HepG2 (cell line): ENCODE measurements around the gene ADRA1B. TPM values are rescaled to one million over a fixed set of nuclear protein-coding genes. Genes with fewer than 3 reads are reported as not detected.

ENCODE experiments used
- ATAC-seq: fragments of 200-7000 bp; cut with Tn5 transposase; 3 replicates; pipeline ENCODE4 v1.9.1; 2020; ENCODE audit warnings: mild to moderate bottlenecking, moderate library complexity
- BruUV-seq: library from RNA; stranded (reverse); fragments of 400-500 nt; replicated peaks from 2 replicates; lab custom pipeline; 2021; lab: Mats Ljungman, UMichigan
- CTCF ChIA-PET: fragments of 300-600 bp; formaldehyde crosslinking; extraction: SDS; loops from one replicate; lab custom pipeline; 2021; ENCODE audit warnings: low total read pairs, inconsistent platforms, low intra/inter-chr PET ratio; lab: Yijun Ruan, JAX
- POLR2A ChIA-PET: fragments of 350-600 bp; sonication (Branson Sonifier 250); formaldehyde crosslinking; loops from one replicate; lab custom pipeline; 2020; ENCODE audit warnings: antibody characterized with exemption, inconsistent platforms; lab: Yijun Ruan, JAX
- DNase-seq: peaks from one replicate; pipeline ENCODE4 v3.0.0-alpha.2; 2015; ENCODE audit warnings: low spot score
- FAIRE-seq: peaks from 3 replicates; lab custom pipeline; 2011; peaks lifted over from hg19 to GRCh38; lab: Jason Lieb, UNC
- H2AFZ ChIP-seq: one replicate; pipeline ENCODE4 v1.6.1; 2011; ENCODE audit warnings: low read length, inconsistent platforms
- H3K27ac ChIP-seq: fragments of 300-600 bp; 3 replicates; pipeline ENCODE4 v1.8.0; 2011; ENCODE audit warnings: mixed run types, mild to moderate bottlenecking, mixed read lengths, low read length, inconsistent platforms; ENCODE audit not compliant: insufficient read depth; ENCODE audit errors: extremely low read length
- H3K27me3 ChIP-seq, 2 experiments: fragments of 200-600 bp in 1 of 2; 2 replicates in 1 of 2; 3 replicates in 1 of 2; pipeline versions ENCODE4 v1.6.0 to v1.8.0; 2011; ENCODE audit warnings: low read length in 2 of 2, mild to moderate bottlenecking in 2 of 2, moderate library complexity in 2 of 2, inconsistent platforms in 1 of 2; ENCODE audit not compliant: insufficient read depth in 2 of 2, control insufficient read depth in 1 of 2
- H3K36me3 ChIP-seq, 2 experiments: fragments of 200-600 bp in 1 of 2; replicated peaks in 1 of 2; 2 replicates in 1 of 2; 3 replicates in 1 of 2; pipeline versions ENCODE4 v1.5.1 to v1.8.0; 2011; ENCODE audit warnings: low read length in 2 of 2, inconsistent platforms in 1 of 2; ENCODE audit not compliant: insufficient read depth in 2 of 2, control insufficient read depth in 1 of 2
- H3K4me1 ChIP-seq: 2 replicates; pipeline ENCODE4 v1.5.1; 2012; ENCODE audit warnings: low read length, inconsistent platforms; ENCODE audit not compliant: insufficient read depth
- H3K4me2 ChIP-seq: 2 replicates; pipeline ENCODE4 v1.6.0; 2011; ENCODE audit warnings: low read depth, low read length, inconsistent platforms
- H3K4me3 ChIP-seq, 3 experiments: fragments of 200-600 bp in 1 of 3; sonication (generic), shearing (Covaris generic) in 1 of 3; replicated peaks in 1 of 3; 2 replicates each; pipeline ENCODE4 v1.5.1; 2011 to 2016; ENCODE audit warnings: low read length in 3 of 3, inconsistent platforms in 2 of 3, low read depth in 2 of 3, mild to moderate bottlenecking in 2 of 3, control low read depth in 1 of 3, mixed read lengths in 1 of 3; ENCODE audit not compliant: insufficient read depth in 1 of 3
- H3K79me2 ChIP-seq: one replicate; pipeline ENCODE4 v1.6.1; 2011; ENCODE audit warnings: low read length, inconsistent platforms; ENCODE audit not compliant: insufficient read depth
- H3K9ac ChIP-seq: 2 replicates; pipeline ENCODE4 v1.6.0; 2011; ENCODE audit warnings: mild to moderate bottlenecking, low read depth, low read length, inconsistent platforms; ENCODE audit not compliant: insufficient read depth
- H3K9me3 ChIP-seq: 2 replicates; pipeline ENCODE4 v1.5.1; 2012; ENCODE audit warnings: mild to moderate bottlenecking, low read length
- H4K20me1 ChIP-seq: 2 replicates; pipeline ENCODE4 v1.6.0; 2011; ENCODE audit warnings: inconsistent platforms, mild to moderate bottlenecking, low read length, moderate library complexity; ENCODE audit not compliant: insufficient read depth
- HNF4A ChIP-seq: sonication (generic); formaldehyde crosslinking; IDR thresholded peaks from 2 replicates; pipeline ENCODE4 v1.4.0; 2020; ENCODE audit warnings: missing genetic modification reagents
- SKIL ChIP-seq: sonication (generic); formaldehyde crosslinking; IDR thresholded peaks from 2 replicates; pipeline ENCODE4 v1.8.0; 2022; ENCODE audit warnings: missing genetic modification reagents, mild to moderate bottlenecking, moderate library complexity, borderline replicate concordance
- ZNF564 ChIP-seq: sonication (generic); formaldehyde crosslinking; IDR thresholded peaks from 2 replicates; pipeline ENCODE4 v1.8.1; 2023; ENCODE audit warnings: mild to moderate bottlenecking, missing genetic modification reagents
- WGBS: methylation state at CpG from one replicate; pipeline ENCODE4 v1.1.6; 2017; ENCODE audit warnings: low lambda C conversion rate; 5-methylcytosine and 5-hydroxymethylcytosine counted together
- in situ Hi-C: cut with HindIII; loops from 2 replicates; pipeline ENCODE4 v1.10.0; 2017; ENCODE audit warnings: low pct_unique_long_range_greater_than_20kb; ENCODE audit not compliant: extremely low pct_ligation_motif_present
- intact Hi-C: fragments of 100-400 bp; cut with micrococcal nuclease; formaldehyde crosslinking; loops from one replicate; pipeline ENCODE4 v1.10.0; 2022; ENCODE audit not compliant: unreplicated experiment
- polyA plus RNA-seq, 8 experiments: library from polyadenylated mRNA; depleted of rRNA in 3 of 8; stranded (reverse) in 7 of 8; unstranded in 1 of 8; fragments of >200 nt; fragmentation: Illumina TruSeq in 4 of 8; extraction: Trizol in 4 of 8; gene quantifications; 2 replicates each; pipeline versions ENCODE4 v1.2.1 to v1.2.3, GENCODE V29; 2011 to 2016; ENCODE audit warnings: low read depth in 4 of 8, missing spikeins in 1 of 8, mixed read lengths in 1 of 8; ENCODE audit not compliant: insufficient read depth in 1 of 8
- total RNA-seq, 5 experiments: library from RNA; depleted of rRNA; stranded (reverse); fragments of >200 nt; fragmentation: Illumina TruSeq; extraction: Trizol; gene quantifications; 2 replicates each; pipeline ENCODE4 v1.2.3, GENCODE V29; 2016; ENCODE audit warnings: low read depth in 1 of 5
- TF ChIP-seq, protein P1 (sequence below): sonication (generic); formaldehyde crosslinking; IDR thresholded peaks from 2 replicates; pipeline ENCODE4 v1.5.0; 2020; ENCODE audit warnings: mild to moderate bottlenecking, missing genetic modification reagents, moderate library complexity

ADRA1B gene
- total and polyA plus RNA-seq, 2 of the 13 experiments (the other 11 are each of a cell fraction or from before 2014, with no cell fraction given) = not detected

GRCh38 chr5:159947708-159948358 lies 31.6 kb downstream of the ADRA1B start:
- no peak overlapping the region for H3K4me3 ChIP-seq
- POLR2A ChIA-PET = no interaction called here
- H3K4me2 ChIP-seq = no peak overlapping the region
- ATAC-seq (peak; percentile 78), DNase-seq (no peak), FAIRE-seq (no peak)
- in situ Hi-C loops (no loop called here), intact Hi-C loops (no loop called here)
- H4K20me1 ChIP-seq = no peaks in the 10 kb centered on the region
- no peaks in the 10 kb centered on the region for H3K9me3 ChIP-seq
- TF ChIP-seq HNF4A (peak; percentile 37), SKIL (CRISPR knock-in tag) (no peak)
- no TSS peak for BruUV-seq
- H2AFZ ChIP-seq = no peak overlapping the region
- peaks cover 6% of the 10 kb centered on the region for H3K4me1 ChIP-seq
- H3K79me2 ChIP-seq = no peaks in the 10 kb centered on the region
- 8% methylated on average over 9 of the region's 9 CpGs for WGBS
- no peaks in the 10 kb centered on the region for H3K36me3 ChIP-seq
- no peak overlapping the region for H3K27ac ChIP-seq
- no peak overlapping the region for H3K9ac ChIP-seq
- CTCF ChIA-PET = no interaction called here
- no peaks in the 10 kb centered on the region; a peak in 2 of 5 replicates for H3K27me3 ChIP-seq

- Histone ChIP-seq H3K9me3 (no peaks in the 10 kb centered on the region), H3K4me3 (no peak overlapping the region), H2AFZ (no peak overlapping the region), H3K27me3 (peaks cover 1 to 4% of the 10 kb centered on the region in 2 experiments; a peak in 2 of 5 replicates), H3K4me1 (peaks cover 6% of the 10 kb centered on the region), H3K36me3 (no peaks in the 10 kb centered on the region), H3K27ac (no peak overlapping the region), H3K4me2 (no peak overlapping the region), H3K9ac (no peak overlapping the region), H3K79me2 (no peaks in the 10 kb centered on the region), H4K20me1 (no peaks in the 10 kb centered on the region)
- in situ Hi-C loops (no loop called here), intact Hi-C loops (no loop called here)
- ChIA-PET CTCF (no interaction called here), POLR2A (no interaction called here)
- DNase-seq (no peak), FAIRE-seq (no peak), ATAC-seq (peak; percentile 84)
- no TSS peak for BruUV-seq
- WGBS = 0% methylated on average over 6 of the region's 10 CpGs
- TF ChIP-seq ZNF564 (CRISPR knock-in tag) = no peak
- TF ChIP-seq, protein P1, sequence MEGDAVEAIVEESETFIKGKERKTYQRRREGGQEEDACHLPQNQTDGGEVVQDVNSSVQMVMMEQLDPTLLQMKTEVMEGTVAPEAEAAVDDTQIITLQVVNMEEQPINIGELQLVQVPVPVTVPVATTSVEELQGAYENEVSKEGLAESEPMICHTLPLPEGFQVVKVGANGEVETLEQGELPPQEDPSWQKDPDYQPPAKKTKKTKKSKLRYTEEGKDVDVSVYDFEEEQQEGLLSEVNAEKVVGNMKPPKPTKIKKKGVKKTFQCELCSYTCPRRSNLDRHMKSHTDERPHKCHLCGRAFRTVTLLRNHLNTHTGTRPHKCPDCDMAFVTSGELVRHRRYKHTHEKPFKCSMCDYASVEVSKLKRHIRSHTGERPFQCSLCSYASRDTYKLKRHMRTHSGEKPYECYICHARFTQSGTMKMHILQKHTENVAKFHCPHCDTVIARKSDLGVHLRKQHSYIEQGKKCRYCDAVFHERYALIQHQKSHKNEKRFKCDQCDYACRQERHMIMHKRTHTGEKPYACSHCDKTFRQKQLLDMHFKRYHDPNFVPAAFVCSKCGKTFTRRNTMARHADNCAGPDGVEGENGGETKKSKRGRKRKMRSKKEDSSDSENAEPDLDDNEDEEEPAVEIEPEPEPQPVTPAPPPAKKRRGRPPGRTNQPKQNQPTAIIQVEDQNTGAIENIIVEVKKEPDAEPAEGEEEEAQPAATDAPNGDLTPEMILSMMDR (CRISPR knock-in tag) = peak; percentile 15; the same call in 1 of the 2 replicates
Observed at GRCh38 chr5:159951387-159951786, 35.1 kb downstream of the ADRA1B start.
